Stimulated activated CD4-positive, alpha-beta T cell treated with anti-CD3 and anti-CD28 coated beads, Interleukin-1b, Interleukin-23, amount 100 ng/mL, for 4 hours (primary cell): ENCODE results near the gene MBD3L4.
"Not testable (repeated sequence)": the region's sequence is repeated elsewhere in the genome, so short reads cannot be mapped to it uniquely, and the experiment has no call there.

Source experiments
- DNase-seq, 2 donors: peaks; one replicate each; pipeline ENCODE4 v3.0.0-alpha.2; 2020; ENCODE audit warnings: low read depth in 2 of 2

The MBD3L4 gene

DNA sequence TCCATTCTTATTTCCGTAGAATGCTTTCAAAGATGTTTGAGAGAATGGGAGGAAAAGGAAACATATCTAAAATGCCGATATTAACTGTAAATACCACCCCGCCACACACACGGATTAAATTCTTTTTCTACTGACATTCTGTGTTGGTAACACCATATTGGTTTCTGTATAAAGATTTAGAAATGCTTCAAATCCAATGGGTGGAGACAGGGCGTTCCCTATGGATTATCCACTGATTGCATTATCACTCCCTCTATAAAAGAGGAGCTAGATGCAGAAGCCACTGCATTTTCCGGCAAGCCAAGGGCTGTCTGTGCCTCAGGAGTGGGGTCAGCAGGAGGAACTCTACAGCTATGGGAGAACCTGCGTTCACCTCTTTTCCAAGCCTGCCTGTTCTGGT is 9.0 kb upstream of the MBD3L4 start, which contains the start of gene MBD3L2:
TSS of gene MBD3L2 (plus strand) at position 301 of the 400 bp plus-strand sequence. CDS start at position 354, 53 bp downstream.
- DNase-seq: not testable (repeated sequence)

DNA sequence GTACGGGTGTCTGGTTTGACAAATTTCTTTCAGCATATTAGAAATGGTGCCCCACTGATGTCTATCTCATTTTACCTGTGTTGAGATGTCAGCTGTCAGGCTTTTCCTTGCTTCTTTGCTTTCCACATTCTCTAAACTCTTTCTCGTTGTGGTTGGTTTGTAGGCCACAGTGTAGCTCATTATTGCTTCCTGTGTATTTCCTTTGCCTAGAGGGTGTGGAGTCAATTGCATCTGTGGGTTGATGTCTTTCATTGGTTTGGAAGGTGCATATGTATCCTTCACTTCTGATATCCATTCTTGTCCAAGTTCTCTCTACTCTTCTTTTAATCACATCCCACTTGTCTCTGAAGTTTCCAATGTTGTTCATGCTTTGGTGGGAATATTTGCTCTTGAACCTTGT is 1.6 kb upstream of the MBD3L4 start:
- not testable (repeated sequence) for DNase-seq

DNA sequence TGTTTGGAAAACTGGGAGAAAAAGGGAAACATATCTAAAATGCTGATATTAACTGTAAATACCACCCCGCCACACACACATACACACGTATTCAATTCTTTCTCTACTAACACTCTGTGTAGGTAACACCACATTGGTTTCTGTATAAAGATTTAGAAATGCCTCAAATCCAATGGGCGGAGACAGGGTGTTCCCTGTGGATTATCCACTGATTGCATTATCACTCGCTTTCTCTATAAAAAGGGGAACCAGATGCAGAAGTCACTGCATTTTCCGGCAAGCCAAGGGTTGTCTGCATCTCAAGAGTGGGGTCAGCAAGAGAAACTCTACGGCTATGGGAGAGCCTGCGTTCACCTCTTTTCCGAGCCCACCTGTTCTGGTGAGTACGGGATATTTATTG is 9.7 kb downstream of the MBD3L4 start, which contains the start of gene MBD3L5:
TSS of gene MBD3L5 (plus strand) at position 301 of the 400 bp plus-strand sequence. CDS start at position 335, 34 bp downstream.
- DNase-seq: not testable (repeated sequence)

DNA sequence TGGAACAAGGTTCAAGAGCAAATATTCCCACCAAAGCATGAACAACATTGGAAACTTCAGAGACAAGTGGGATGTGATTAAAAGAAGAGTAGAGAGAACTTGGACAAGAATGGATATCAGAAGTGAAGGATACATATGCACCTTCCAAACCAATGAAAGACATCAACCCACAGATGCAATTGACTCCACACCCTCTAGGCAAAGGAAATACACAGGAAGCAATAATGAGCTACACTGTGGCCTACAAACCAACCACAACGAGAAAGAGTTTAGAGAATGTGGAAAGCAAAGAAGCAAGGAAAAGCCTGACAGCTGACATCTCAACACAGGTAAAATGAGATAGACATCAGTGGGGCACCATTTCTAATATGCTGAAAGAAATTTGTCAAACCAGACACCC is 11.2 kb downstream of the MBD3L4 start:
- DNase-seq: not testable (repeated sequence)

DNA sequence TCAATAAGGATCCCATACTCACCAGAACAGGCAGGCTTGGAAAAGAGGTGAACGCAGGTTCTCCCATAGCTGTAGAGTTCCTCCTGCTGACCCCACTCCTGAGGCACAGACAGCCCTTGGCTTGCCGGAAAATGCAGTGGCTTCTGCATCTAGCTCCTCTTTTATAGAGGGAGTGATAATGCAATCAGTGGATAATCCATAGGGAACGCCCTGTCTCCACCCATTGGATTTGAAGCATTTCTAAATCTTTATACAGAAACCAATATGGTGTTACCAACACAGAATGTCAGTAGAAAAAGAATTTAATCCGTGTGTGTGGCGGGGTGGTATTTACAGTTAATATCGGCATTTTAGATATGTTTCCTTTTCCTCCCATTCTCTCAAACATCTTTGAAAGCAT is 18.6 kb downstream of the MBD3L4 start, which contains the start of gene MBD3L2B:
TSS of gene MBD3L2B (minus strand) at position 101 of the 400 bp plus-strand sequence. CDS start at position 67, 34 bp downstream.
- DNase-seq: not testable (repeated sequence)

DNA sequence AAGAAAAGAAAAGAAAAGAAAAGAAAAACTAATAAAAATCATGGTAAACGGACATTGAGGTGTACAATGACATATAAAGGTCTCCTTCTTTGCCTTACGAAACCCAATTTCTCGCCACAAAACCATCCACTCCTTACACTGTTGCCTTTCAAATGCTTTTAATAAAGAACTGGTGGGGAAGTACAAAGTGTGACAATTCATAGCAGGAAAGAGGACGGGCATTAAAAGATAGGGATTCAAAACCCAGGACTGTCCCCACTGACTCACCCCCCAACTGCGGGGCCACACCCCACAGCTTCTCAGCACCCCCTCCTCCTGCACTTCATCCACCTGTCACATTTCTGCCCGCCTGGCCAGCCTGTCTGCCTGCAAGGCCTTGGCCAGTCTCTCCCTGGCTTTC is 21.2 kb downstream of the MBD3L4 start:
- no peak for DNase-seq

DNA sequence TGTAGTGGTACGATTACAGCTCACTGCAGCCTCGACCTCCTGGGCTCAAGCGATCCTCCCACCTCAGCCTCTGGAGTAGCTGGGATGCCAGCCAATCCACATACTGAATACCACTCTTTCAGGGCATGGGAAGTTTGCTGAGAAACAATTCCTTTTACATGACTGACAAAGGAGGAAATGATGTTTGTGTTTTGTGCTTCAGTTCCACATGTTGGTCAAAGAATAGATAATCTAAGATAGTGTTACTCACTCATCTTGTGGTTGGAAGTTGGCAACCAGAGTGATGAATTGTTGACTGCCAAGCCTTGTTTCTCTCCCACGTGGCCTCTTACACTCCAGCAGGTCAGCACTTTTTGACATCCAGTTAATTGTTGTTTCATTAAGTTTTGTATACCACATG is 26.3 kb downstream of the MBD3L4 start:
- DNase-seq: no peak

DNA sequence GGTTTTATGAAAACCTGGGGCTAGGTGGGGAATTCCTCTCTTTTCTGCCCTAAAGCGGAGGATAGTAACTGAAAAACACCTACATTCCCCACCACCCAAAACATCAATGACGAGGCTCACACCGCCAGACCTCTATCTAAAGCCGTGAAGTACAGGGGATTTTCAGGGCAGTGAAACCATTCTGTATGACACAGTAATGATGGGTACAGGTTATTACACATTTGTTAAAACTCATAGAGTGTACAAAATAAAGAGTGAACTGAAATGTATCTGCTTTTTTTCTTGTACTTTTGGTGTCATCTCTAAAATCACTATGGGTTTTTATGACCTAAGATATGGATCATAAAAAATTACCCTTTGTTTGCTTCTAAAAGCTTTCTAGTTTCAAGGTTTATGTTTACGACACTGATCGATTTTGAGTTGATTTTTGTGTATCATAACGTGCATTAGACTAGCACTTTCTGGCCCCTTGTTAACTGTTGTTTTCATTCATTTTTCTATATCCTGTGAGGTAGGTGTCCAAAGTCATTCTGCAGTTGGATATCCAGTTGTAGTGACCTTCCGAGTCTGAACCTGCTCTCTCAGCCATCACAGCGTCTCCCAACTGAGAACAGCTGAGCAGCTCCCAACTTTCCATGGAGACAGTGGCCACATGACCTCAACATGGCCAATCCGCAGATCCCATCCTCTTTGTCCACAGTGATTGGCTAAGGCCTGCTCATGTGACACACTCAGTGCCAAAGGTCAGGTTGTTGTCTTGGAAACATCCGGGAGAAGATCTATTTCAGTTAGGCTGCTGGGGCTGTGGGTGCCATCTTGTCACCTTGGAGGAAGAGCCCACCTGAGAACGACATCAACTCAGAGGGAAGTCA is 29.0 kb downstream of the MBD3L4 start:
- DNase-seq: no peak

DNA sequence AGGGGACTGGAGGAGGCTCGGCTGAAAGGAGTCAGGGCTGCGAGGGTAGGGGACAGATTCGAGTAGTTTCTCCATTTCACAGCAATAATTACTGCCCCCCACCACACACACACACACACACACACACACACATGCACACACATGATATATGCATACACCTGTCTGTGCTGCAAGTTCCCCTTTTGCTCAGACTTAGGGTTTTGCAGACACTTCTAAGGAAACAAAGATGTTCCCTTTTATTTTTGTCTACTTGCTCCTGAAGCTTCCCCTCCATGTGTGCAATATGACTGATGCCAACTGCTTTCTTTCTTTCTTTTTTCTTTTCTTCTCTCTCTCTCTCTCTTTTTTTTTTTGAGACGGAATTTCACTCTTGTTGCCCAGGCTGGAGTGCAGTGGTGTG is 32.1 kb downstream of the MBD3L4 start:
- DNase-seq: no peak

DNA sequence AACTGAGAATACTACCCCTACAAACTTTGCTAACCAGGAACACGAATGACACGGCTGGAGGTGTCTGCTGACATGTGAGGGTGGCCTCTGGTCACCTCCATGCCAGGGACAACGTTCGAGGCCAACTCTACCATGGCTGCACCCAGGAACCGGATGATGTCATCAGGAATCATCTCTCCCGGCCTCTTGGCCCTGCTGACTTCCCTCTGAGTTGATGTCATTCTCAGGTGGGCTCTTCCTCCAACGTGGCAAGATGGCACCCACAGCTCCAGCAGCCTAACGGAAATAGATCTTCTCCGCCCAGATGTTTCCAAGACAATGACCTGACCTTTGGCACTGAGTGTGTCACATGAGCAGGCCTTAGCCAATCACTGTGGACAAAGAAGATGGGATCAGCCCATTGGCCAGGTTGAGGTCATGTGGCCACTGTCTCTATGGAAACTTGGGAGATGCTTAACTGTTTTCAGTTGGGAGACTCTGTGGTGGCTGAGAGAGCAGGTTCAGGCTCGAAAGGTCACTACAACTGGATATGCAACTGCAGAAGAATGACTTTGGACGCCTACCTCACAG is 33.8 kb downstream of the MBD3L4 start:
- DNase-seq: no peak

DNA sequence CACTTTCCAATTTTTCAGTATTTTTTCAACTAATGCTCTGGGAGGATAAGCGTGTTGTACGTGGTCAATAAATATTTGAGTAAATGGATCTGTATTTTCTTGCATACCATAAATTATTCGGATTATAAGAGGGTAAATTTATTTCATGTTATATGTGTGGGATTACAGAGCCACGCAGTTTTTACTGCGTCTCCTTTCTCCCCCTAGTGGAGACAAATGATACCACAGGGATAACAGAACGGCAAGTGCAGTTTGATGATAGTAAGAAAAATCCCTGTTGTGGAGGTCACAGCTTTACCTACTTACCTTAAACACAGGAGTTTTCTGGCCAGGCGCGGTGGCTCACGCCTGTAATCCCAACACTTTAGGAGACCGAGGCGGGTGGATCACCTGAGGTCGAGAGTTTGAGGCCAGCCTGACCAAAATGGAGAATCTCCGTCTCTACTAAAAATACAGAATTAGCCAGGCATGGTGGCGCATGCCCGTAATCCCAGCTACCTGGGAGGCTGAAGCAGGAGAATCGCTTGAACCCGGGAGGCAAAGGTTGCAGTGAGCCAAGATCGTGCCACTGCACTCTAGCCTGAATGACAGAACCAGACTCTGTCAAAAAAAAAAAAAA is 35.6 kb downstream of the MBD3L4 start:
- DNase-seq: peak in 1 of 2 donors; percentile 14

DNA sequence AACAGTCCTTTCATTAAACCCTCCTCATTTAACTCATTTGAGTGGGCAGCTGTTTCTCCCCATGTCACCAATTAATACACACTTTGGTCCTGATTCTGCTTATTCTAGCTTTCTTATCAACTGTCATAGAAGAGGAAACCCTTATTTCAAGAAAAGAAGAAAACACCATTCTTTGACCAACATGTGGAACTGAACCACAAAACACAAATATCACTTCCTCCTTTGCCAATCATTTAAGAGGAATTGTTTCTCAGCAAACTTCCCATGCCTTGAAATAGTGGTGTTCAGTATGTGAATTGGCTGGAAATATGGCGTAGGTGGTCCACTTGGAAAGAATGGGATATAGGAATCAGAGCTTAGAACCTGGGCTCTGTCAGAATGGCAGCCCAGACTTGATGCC is 39.2 kb downstream of the MBD3L4 start:
- DNase-seq: no peak

DNA sequence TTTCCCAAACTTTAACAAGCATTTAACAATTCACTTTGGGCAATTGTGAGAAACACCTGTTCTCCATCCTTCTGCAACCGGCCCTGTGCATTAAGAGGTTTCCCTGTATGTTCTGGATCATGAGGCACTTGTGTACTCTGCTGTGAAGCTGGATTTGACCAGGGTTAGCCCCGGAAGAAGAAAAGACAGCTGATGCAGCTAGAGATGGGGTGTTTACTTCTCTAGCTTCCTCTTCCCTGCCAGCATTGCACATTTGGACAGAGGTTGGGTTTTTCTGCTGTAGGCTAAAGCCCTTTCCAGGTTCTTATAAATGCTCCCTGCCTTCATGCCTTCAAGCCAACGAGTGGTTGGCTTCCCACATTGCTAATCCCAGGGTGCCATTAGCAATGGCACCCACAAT is 39.6 kb downstream of the MBD3L4 start:
- DNase-seq: no peak

DNA sequence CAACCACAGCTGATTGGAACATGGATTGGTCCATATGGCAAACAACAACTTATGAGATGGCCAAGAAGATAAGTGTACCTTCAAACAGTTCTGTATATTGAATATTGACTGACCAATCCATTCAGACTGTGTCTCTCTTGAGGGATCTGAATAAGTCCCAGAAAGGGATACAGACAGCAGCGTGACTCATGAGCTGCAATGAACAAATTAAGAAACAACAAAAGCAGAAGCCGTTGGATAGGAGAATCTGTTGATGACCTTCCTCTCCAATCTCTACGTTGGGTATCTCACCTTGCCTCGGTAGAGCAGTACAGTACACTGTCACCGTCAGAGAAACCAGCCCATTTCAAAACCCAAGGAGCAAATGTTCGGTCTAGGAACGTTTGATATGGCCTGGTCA is 40.0 kb downstream of the MBD3L4 start:
- no peak for DNase-seq

DNA sequence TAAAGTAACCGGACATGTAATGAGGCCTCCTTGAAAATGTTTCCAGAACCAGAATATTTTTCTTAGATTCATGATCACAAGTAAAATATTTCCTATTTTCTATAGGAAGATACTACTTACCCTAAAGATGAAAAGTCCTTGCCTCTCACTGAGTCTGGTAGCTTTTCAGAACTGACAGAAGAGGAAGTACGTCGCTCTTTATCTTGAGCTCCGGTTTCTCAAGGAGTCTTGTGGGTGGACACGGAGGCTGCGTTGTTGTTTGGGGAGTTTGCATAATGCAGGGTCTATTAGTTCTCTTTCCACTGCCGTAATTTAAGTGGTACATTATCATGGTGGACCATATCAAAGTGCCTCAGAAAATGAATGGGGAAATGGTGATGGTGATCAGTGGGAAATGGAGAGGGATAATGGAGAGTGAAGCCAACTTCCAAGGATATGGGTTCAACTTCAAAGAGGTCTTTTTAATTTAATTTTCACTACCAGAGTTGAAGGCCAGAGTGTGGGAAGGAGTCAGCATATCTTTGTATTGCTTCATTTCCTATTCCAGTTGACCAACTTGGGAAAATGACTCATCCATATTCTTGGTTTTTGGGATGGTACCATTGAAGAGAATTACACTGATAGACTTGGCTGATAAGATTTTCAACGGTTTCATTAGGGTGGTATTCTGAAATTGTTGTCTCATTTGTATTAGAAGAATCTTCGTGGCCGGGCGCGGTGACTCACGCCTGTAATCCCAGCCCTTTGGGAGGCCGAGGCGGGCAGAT is 42.1 kb downstream of the MBD3L4 start:
- no peak for DNase-seq

DNA sequence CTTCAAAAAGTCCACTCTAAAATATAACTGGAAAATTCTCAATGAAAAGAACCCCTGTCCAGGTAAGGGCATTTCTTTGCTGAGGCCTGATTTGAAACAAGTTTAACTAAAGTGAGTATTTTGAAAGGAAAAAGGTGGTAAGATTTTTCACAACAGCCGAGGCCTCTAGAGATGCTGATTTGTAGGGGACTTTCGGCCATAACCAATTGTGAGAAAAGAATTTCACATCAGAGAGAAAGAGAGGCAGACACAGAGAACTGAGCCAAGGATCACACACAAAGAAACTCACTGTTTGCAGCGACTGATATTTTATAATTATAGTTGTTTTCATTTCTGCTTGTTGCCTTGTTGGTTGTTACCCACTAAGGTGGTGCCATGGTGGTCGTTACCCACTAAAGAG is 43.2 kb downstream of the MBD3L4 start:
- no peak for DNase-seq

DNA sequence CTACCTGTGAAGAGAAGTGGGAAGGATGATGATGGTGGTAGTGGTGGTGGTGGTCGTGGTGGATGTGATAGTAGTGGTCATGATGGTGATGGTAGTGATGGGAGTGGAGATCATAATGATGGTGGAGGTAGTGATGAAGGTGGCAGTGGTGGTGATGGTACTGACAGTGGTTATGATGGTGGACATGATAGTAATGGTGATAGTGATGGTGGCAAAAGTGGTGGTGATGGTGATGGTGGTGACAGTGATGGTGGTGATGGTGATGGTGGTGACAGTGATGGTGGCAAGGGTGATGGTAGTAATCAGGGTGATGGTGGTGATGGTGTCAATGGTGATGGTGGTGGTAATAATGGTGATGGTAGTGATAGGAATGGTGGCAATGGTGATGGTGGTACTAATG is 44.9 kb downstream of the MBD3L4 start:
- no peak for DNase-seq

DNA sequence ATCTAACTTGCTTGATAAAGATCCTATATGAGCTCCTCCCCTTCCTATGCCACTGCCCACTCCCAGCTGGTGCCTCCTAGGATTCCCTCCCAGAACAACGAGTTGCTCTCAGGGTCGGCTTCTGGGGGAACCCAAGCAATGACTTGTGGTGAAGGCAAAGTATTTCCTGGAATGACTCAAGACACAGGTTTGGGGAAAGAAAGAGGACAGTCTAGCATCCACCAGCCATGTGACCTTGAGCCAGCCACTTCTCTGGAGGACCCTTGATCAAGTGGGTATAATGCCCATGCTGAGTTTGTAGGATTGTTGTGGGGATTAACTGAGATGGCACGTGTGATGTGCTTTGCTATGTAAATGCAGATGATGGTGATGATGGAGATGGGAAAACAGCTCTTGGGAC is 51.7 kb downstream of the MBD3L4 start:
- no peak for DNase-seq

DNA sequence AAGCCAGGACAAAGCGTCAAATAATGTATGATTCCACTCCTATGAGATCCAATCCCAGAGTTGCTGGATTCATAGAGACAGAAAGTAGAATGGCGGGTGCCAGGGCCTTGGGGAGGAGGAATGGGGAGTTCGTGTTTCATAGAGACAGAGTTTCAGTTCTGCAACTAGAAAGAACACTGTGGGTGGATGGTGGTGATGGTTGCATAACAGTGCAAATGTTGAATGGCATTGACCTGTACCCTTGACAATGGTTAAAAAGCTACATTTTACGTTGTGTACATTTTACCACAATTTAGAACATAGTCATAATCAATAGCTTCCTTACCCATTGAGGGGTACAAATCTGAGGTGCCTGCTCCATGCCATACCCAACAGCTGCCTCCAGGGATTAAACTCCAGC is 52.1 kb downstream of the MBD3L4 start:
- DNase-seq: no peak
